DOHH2 (cell line): ENCODE measurements around the gene COLEC12.

Experiments
- H3F3A ChIP-seq: fragments of 200-600 bp; sonication (generic), shearing (Covaris generic); 2 replicates; pipeline ENCODE4 v1.6.0; 2016; ENCODE audit warnings: antibody characterized with exemption, mild to moderate bottlenecking; ENCODE audit not compliant: control insufficient read depth, insufficient read depth
- H3K27ac ChIP-seq: fragments of 200-600 bp; sonication (generic); 2 replicates; pipeline ENCODE4 v1.5.1; 2014; ENCODE audit warnings: low read depth, mild to moderate bottlenecking, low read length, moderate library complexity
- H3K27me3 ChIP-seq: fragments of 200-600 bp; sonication (generic); 2 replicates; pipeline ENCODE4 v1.6.1; 2014; ENCODE audit warnings: mild to moderate bottlenecking, low read length, mixed read lengths; ENCODE audit not compliant: control insufficient read depth
- H3K36me3 ChIP-seq: fragments of 200-600 bp; sonication (generic); 2 replicates; pipeline ENCODE4 v1.6.1; 2014; ENCODE audit warnings: mild to moderate bottlenecking, low read length, moderate library complexity, mixed read lengths; ENCODE audit not compliant: control insufficient read depth
- H3K4me1 ChIP-seq: fragments of 200-600 bp; sonication (generic); 2 replicates; pipeline ENCODE4 v1.6.1; 2014; ENCODE audit warnings: mild to moderate bottlenecking, low read length, mixed read lengths; ENCODE audit not compliant: control insufficient read depth
- H3K4me2 ChIP-seq: fragments of 200-600 bp; sonication (generic); 2 replicates; pipeline ENCODE4 v1.6.0; 2014; ENCODE audit warnings: mild to moderate bottlenecking, low read length, moderate library complexity
- H3K4me3 ChIP-seq: fragments of 200-600 bp; sonication (generic); 2 replicates; pipeline ENCODE4 v1.5.1; 2014; ENCODE audit warnings: mild to moderate bottlenecking, low read length, mixed read lengths
- H3K79me2 ChIP-seq: fragments of 200-600 bp; sonication (generic); 2 replicates; pipeline ENCODE4 v1.6.1; 2014; ENCODE audit warnings: mild to moderate bottlenecking, low read length, mixed read lengths; ENCODE audit not compliant: control insufficient read depth
- H3K9me2 ChIP-seq: fragments of 200-600 bp; sonication (generic); replicated peaks from 2 replicates; pipeline ENCODE4 v1.6.1; 2014; ENCODE audit warnings: mild to moderate bottlenecking, low read length, mixed read lengths; ENCODE audit not compliant: control insufficient read depth
- H3K9me3 ChIP-seq: fragments of 200-600 bp; sonication (generic); 2 replicates; pipeline ENCODE4 v1.6.1; 2014; ENCODE audit warnings: antibody characterized with exemption, low read length, mixed read lengths; ENCODE audit not compliant: control insufficient read depth, insufficient read depth
- H4K20me1 ChIP-seq: fragments of 200-600 bp; sonication (generic); 2 replicates; pipeline ENCODE4 v1.6.0; 2014; ENCODE audit warnings: low read depth, mild to moderate bottlenecking, antibody characterized with exemption, low read length, moderate library complexity; ENCODE audit not compliant: control insufficient read depth, insufficient read depth
- EZH2phosphoT487 ChIP-seq: fragments of 200-600 bp; sonication (generic); IDR thresholded peaks from 2 replicates; pipeline ENCODE4 v1.6.1; 2017; ENCODE audit warnings: borderline replicate concordance, mild to moderate bottlenecking, antibody characterized with exemption, low read length, moderate library complexity, mixed read lengths
- TF ChIP-seq, protein P1 (sequence below): fragments of 200-600 bp; sonication (generic); IDR thresholded peaks from one replicate; pipeline ENCODE4 v1.5.1; 2014; ENCODE audit warnings: antibody characterized with exemption, mild to moderate bottlenecking, low read depth, low read length; ENCODE audit not compliant: poor library complexity, severe bottlenecking

Gene COLEC12

DNA sequence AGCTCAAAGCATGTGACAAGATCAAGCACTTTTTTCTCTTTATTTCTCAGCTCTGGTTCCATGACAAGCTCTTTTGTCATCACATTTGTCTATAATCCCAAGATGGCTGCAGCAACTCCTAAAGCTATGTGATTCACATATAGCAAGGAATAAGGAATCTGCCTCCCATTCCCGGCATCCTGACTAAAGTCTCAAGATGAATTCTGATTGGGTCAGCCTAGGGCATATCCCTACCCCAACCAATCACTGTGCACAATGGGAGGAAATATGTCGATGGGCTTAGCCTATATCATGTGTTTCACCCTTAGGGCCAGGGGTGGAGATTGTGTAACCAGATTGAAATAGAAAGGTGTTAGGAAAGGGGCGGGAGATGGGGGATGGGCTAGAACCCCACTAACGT, 23.1 kb upstream of the COLEC12 start:
- Histone ChIP-seq H3K9me3 (no peaks in the 10 kb centered on the region), H3K27ac (no peak overlapping the region), H3K4me1 (no peaks in the 10 kb centered on the region), H3K27me3 (no peaks in the 10 kb centered on the region), H3K4me3 (no peak overlapping the region), H3F3A (no peaks in the 10 kb centered on the region), H3K9me2 (no peaks in the 10 kb centered on the region), H4K20me1 (no peaks in the 10 kb centered on the region), H3K4me2 (no peak overlapping the region), H3K79me2 (no peaks in the 10 kb centered on the region), H3K36me3 (no peaks in the 10 kb centered on the region)
- no peak for TF ChIP-seq EZH2phosphoT487
- TF ChIP-seq, protein P1, sequence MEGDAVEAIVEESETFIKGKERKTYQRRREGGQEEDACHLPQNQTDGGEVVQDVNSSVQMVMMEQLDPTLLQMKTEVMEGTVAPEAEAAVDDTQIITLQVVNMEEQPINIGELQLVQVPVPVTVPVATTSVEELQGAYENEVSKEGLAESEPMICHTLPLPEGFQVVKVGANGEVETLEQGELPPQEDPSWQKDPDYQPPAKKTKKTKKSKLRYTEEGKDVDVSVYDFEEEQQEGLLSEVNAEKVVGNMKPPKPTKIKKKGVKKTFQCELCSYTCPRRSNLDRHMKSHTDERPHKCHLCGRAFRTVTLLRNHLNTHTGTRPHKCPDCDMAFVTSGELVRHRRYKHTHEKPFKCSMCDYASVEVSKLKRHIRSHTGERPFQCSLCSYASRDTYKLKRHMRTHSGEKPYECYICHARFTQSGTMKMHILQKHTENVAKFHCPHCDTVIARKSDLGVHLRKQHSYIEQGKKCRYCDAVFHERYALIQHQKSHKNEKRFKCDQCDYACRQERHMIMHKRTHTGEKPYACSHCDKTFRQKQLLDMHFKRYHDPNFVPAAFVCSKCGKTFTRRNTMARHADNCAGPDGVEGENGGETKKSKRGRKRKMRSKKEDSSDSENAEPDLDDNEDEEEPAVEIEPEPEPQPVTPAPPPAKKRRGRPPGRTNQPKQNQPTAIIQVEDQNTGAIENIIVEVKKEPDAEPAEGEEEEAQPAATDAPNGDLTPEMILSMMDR: no peak

DNA sequence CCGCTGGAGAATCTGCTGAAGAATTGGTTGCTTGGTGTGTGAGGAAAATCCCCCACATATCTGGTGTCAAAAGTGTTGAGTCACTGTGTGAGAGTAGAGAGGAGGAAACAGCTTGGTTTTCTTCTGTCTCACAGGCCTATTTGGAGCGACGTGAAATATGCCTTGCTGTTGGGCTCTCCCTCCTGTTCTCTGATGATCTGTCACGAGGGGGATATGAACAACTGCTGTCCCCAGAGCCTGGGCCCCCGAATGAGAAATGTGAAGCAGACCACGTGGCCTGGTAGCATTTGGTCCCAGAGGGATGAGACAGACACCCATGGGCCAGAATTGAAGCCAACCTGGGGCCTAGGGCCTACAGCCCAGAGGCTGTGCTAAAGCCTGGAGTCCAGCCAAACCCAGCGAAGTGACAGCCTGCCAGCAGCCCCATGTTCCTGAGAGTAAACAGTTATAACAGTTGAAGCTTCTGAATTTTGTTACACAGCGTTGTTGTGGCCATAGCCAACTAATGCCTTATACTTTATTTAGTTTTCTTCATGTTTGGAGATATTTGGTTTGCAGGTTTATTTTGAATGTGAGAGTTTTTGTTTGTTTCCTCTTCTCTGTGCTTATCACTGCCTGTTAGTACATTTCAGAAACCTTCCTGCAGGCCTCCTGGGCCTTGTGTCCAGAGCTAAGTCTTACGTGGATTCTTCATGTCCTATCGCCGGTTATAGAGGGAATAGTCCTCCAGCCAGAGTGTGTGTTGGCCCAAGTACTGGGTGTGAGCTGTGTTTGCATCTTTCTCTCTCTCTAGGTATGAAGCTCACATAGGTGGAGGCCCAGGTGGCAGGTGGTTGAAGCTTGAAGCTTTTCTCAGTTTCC, 18.7 kb upstream of the COLEC12 start:
- no peaks in the 10 kb centered on the region for H3K36me3 ChIP-seq
- no peak overlapping the region for H3K27ac ChIP-seq
- no peaks in the 10 kb centered on the region for H4K20me1 ChIP-seq
- peaks cover 4% of the 10 kb centered on the region; the same call in 1 of the 2 replicates for H3K9me3 ChIP-seq
- H3K79me2 ChIP-seq: no peaks in the 10 kb centered on the region
- no peaks in the 10 kb centered on the region for H3K9me2 ChIP-seq
- TF ChIP-seq EZH2phosphoT487: no peak
- TF ChIP-seq, protein P1: no peak
- H3K4me3 ChIP-seq: no peak overlapping the region
- no peak overlapping the region for H3K4me2 ChIP-seq
- H3F3A ChIP-seq: no peaks in the 10 kb centered on the region
- no peaks in the 10 kb centered on the region for H3K4me1 ChIP-seq
- no peaks in the 10 kb centered on the region for H3K27me3 ChIP-seq

DNA sequence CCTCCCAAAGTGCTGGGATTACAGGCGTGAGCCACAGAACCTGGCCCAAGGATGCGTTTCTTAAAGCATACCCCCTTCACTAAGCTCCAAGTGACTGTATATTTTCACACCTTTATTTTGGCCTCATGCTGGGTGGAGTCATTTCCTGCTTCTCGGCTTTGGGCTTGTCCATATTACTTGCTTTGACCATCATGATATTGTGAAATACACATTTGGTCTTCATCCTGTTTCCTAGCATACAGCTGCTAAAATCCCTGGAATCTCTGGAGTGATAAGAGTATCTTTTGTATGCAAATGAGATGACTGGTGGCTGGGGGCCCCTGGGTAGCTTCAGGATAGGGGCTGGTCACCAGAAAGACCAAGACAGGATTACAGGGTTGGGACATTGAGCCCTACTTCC, 17.6 kb upstream of the COLEC12 start:
- no peaks in the 10 kb centered on the region for H4K20me1 ChIP-seq
- TF ChIP-seq, protein P1: no peak
- TF ChIP-seq EZH2phosphoT487: no peak
- no peak overlapping the region for H3K4me2 ChIP-seq
- no peak overlapping the region for H3K27ac ChIP-seq
- H3K27me3 ChIP-seq: no peaks in the 10 kb centered on the region
- H3F3A ChIP-seq: no peaks in the 10 kb centered on the region
- peaks cover 4% of the 10 kb centered on the region; the same call in 1 of the 2 replicates for H3K9me3 ChIP-seq
- no peaks in the 10 kb centered on the region for H3K9me2 ChIP-seq
- no peak overlapping the region for H3K4me3 ChIP-seq
- no peaks in the 10 kb centered on the region for H3K36me3 ChIP-seq
- H3K79me2 ChIP-seq: no peaks in the 10 kb centered on the region
- H3K4me1 ChIP-seq: no peaks in the 10 kb centered on the region
